ENCODE data around the gene GIMAP8. TPM values are rescaled to one million over a fixed set of nuclear protein-coding genes. Genes with fewer than 3 reads are reported as not detected.
"Not testable (repeated sequence)": the region's sequence is repeated elsewhere in the genome, so short reads cannot be mapped to it uniquely, and the experiment has no call there.

Gene GIMAP8
- total RNA-seq, 1 experiment from 2014 or later, result not detected

DNA sequence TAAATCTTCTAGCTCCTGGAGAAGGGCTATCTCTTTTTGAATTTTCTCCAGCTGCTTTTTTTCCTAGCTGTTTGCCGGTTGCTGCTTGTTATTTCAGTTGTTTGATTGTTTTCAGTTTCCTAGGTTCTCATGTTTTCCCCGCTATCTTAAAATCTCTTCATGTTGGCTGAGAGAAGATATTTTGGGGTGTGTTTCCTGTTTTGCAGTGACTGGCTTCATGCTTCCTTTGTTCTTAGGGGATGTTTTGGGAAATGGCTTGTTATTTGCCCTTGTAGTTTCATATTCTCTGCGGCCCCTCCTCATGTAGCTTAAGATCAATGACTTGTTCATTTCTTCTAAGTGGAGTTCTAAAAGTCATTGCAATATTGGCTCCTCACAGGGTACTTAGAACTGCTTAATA lies 33.6 kb downstream of the GIMAP8 start:
- WGBS (ENCODE audit: extremely low coverage, insufficient read length, low lambda C conversion rate), result no CpG with 5 or more reads among the region's 3 CpGs
- not testable (repeated sequence) for H3K4ac ChIP-seq (ENCODE audit: low read depth, low read length); H4K20me1 ChIP-seq (ENCODE audit: control insufficient read depth, insufficient read depth, insufficient read length)

More for the DNA sequence above, 33.6 kb downstream of the GIMAP8 start:
- not testable (repeated sequence) for H2AFZ ChIP-seq (ENCODE audit: low read length); H2BK20ac ChIP-seq (ENCODE audit: low read depth, low read length, poor library complexity, severe bottlenecking); H3K79me1 ChIP-seq (ENCODE audit: insufficient read depth, low read depth, low read length, poor library complexity, severe bottlenecking); H3K56ac ChIP-seq (ENCODE audit: insufficient read length, low read depth, low read length); H2BK12ac ChIP-seq (ENCODE audit: insufficient read length, low read depth, low read length); H3K9me3 Mint-ChIP-seq; H3K9ac ChIP-seq (ENCODE audit: extremely low read depth, insufficient read length, low read length); H4K91ac ChIP-seq (ENCODE audit: insufficient read length, low read depth, low read length); H3K79me2 ChIP-seq (ENCODE audit: insufficient read depth, low read length); H3K9me3 ChIP-seq (ENCODE audit: control insufficient read depth, low read depth, low read length); H3K4me3 Mint-ChIP-seq; H3T11ph ChIP-seq (ENCODE audit: low read length); H3K4me2 ChIP-seq (ENCODE audit: insufficient read depth, insufficient read length, low read length); H3K18ac ChIP-seq (ENCODE audit: insufficient read length, low read depth, low read length); H3K23me2 ChIP-seq (ENCODE audit: insufficient read length, low read depth, low read length, poor library complexity, severe bottlenecking); H3K14ac ChIP-seq (ENCODE audit: insufficient read depth, low read length); H2AK5ac ChIP-seq (ENCODE audit: insufficient read length, low read length); H3K23ac ChIP-seq (ENCODE audit: insufficient read length, low read depth, low read length); H3K27me3 ChIP-seq (ENCODE audit: insufficient read depth, low read length); H3K27ac ChIP-seq (ENCODE audit: insufficient read length, low read depth, low read length); H3K27ac Mint-ChIP-seq; H2BK15ac ChIP-seq (ENCODE audit: low read depth, low read length); H4K8ac ChIP-seq (replicated peaks; ENCODE audit: insufficient read length, low read depth, low read length); DNase-seq; H2BK5ac ChIP-seq (ENCODE audit: insufficient read length, low read length); H3K4me1 ChIP-seq (ENCODE audit: insufficient read depth, low read length); H3K4me1 Mint-ChIP-seq; H2BK120ac ChIP-seq (ENCODE audit: low read depth, low read length, poor library complexity, severe bottlenecking); H4K5ac ChIP-seq (ENCODE audit: insufficient read length, low read depth, low read length); H3K36me3 Mint-ChIP-seq (ENCODE audit: insufficient read depth in 1 of 3, low read depth in 3 of 3)
- peaks cover 62% of the 10 kb centered on the region for H3K27me3 Mint-ChIP-seq (ENCODE audit: low read depth)

Measured in H9 (cell line).